Neural progenitor cell (in vitro differentiated cells): ENCODE measurements around the gene SNX5.

Experiments used
- EZH2 ChIP-seq: fragments of 200-600 bp; sonication (generic); IDR thresholded peaks from 2 replicates; pipeline ENCODE4 v1.6.1; 2017; ENCODE audit warnings: antibody characterized with exemption, mild to moderate bottlenecking, moderate library complexity
- EZH2phosphoT487 ChIP-seq: fragments of 200-600 bp; sonication (generic); IDR thresholded peaks from 2 replicates; pipeline ENCODE4 v1.6.1; 2017; ENCODE audit warnings: antibody characterized with exemption
- TF ChIP-seq, protein P1 (sequence below): fragments of 200-600 bp; sonication (generic); IDR thresholded peaks from 2 replicates; pipeline ENCODE4 v1.5.1; 2017; ENCODE audit warnings: antibody characterized with exemption, mild to moderate bottlenecking

DNA sequence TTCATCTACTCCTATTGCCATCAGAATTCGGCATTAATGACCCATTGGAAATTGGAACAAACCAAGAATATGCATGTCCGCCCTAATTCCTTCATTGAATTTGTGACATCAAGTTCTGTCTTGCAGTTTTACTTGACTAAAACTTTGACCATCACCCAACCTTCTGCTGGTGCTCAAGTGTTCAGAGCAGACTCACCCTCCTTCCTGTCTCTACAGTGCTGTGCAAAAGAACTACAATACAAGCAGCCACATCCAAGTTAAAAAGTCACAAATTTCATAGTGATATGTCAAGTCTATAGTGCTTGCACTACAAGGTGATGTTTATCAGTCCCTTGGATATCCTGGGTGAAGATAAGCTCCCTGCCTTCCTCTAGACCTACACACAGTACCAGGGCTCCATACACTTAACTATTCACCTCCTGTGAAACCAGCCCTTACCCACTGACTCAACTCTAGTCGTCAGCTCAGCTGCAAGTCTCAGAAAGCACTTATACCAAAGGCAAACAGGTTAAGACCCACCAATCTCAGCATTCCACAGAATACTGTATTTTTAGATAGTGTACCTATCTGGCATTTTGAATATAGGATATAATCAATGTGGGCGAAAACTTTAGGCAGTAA is 23.6 kb downstream of the SNX5 start:
- TF ChIP-seq, protein P1, sequence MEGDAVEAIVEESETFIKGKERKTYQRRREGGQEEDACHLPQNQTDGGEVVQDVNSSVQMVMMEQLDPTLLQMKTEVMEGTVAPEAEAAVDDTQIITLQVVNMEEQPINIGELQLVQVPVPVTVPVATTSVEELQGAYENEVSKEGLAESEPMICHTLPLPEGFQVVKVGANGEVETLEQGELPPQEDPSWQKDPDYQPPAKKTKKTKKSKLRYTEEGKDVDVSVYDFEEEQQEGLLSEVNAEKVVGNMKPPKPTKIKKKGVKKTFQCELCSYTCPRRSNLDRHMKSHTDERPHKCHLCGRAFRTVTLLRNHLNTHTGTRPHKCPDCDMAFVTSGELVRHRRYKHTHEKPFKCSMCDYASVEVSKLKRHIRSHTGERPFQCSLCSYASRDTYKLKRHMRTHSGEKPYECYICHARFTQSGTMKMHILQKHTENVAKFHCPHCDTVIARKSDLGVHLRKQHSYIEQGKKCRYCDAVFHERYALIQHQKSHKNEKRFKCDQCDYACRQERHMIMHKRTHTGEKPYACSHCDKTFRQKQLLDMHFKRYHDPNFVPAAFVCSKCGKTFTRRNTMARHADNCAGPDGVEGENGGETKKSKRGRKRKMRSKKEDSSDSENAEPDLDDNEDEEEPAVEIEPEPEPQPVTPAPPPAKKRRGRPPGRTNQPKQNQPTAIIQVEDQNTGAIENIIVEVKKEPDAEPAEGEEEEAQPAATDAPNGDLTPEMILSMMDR = no peak
- TF ChIP-seq EZH2 (no peak), EZH2phosphoT487 (no peak)
